Hematopoietic multipotent progenitor cell treated with erythropoietin and hydrocortisone succinate and interleukin-3 and kit ligand, for 8 days (in vitro differentiated cells): ENCODE measurements around the gene ABCC11.
A peak's percentile ranks its signal among the peaks of the same experiment; 100 is the strongest.
"Not testable (repeated sequence)": the region's sequence is repeated elsewhere in the genome, so short reads cannot be mapped to it uniquely, and the experiment has no call there.

ENCODE experiments used
- DNase-seq: peaks from one replicate; pipeline ENCODE4 v3.0.0-alpha.2; 2015

Gene ABCC11

GRCh38 chr16:48246066-48246465 lies 1.3 kb downstream of the ABCC11 start:
- DNase-seq = no peak

GRCh38 chr16:48244863-48245195 lies 2.5 kb downstream of the ABCC11 start:
- no peak for DNase-seq

- peak; percentile 92 for DNase-seq
Observed at GRCh38 chr16:48244080-48244862, 3.1 kb downstream of the ABCC11 start, which contains the start of gene LONP2. Gene LONP2 (plus strand): TSS chr16:48244300. CDS start chr16:48244389, 89 bp downstream.

- not testable (repeated sequence) for DNase-seq
Observed at GRCh38 chr16:48240147-48240546, 7.2 kb downstream of the ABCC11 start.

GRCh38 chr16:48236286-48236685 lies 11.1 kb downstream of the ABCC11 start:
- no peak for DNase-seq

GRCh38 chr16:48235556-48236136 lies 11.7 kb downstream of the ABCC11 start:
- no peak for DNase-seq

- DNase-seq = no peak
Observed at GRCh38 chr16:48235058-48235555, 12.2 kb downstream of the ABCC11 start.

- no peak for DNase-seq
Observed at GRCh38 chr16:48234630-48235029, 12.7 kb downstream of the ABCC11 start.

- DNase-seq = no peak
Observed at GRCh38 chr16:48232493-48233040, 14.8 kb downstream of the ABCC11 start.

- DNase-seq = peak; percentile 55
Observed at GRCh38 chr16:48231727-48232492, 15.4 kb downstream of the ABCC11 start.

GRCh38 chr16:48225456-48225855 lies 21.9 kb downstream of the ABCC11 start:
- DNase-seq = no peak

- no peak for DNase-seq
Observed at GRCh38 chr16:48223490-48223889, 23.8 kb downstream of the ABCC11 start.

- no peak for DNase-seq
Observed at GRCh38 chr16:48220891-48221290, 26.4 kb downstream of the ABCC11 start.

GRCh38 chr16:48218473-48218872 lies 28.9 kb downstream of the ABCC11 start:
- no peak for DNase-seq

GRCh38 chr16:48217708-48218107 lies 29.6 kb downstream of the ABCC11 start:
- no peak for DNase-seq

- DNase-seq = no peak
Observed at GRCh38 chr16:48215738-48216137, 31.6 kb downstream of the ABCC11 start.

GRCh38 chr16:48212033-48212432 lies 35.3 kb downstream of the ABCC11 start:
- no peak for DNase-seq

- DNase-seq = no peak
Observed at GRCh38 chr16:48210747-48211146, 36.6 kb downstream of the ABCC11 start.

GRCh38 chr16:48206594-48207242 lies 40.6 kb downstream of the ABCC11 start:
- DNase-seq = no peak

- DNase-seq = no peak
Observed at GRCh38 chr16:48204825-48205151, 42.6 kb downstream of the ABCC11 start.

GRCh38 chr16:48203974-48204824 lies 43.1 kb downstream of the ABCC11 start:
- no peak for DNase-seq
